Forelimb muscle (tissue), 1 donor: ENCODE measurements around the gene RHOG. TPM values are rescaled to one million over a fixed set of nuclear protein-coding genes. Genes with fewer than 3 reads are reported as not detected.
A peak's percentile ranks its signal among the peaks of the same experiment; 100 is the strongest.

ENCODE experiments used
- DNase-seq: peaks from one replicate; pipeline ENCODE4 v3.0.0-alpha.2; 2013; ENCODE audit warnings: low read depth
- polyA plus RNA-seq: library from polyadenylated mRNA; unstranded; fragments of 120-200 nt; gene quantifications from one replicate; pipeline ENCODE4 v1.2.1, GENCODE V29; 2013; ENCODE audit not compliant: insufficient read length

The RHOG gene
- polyA plus RNA-seq, 1 donor = 22.7 TPM

DNA sequence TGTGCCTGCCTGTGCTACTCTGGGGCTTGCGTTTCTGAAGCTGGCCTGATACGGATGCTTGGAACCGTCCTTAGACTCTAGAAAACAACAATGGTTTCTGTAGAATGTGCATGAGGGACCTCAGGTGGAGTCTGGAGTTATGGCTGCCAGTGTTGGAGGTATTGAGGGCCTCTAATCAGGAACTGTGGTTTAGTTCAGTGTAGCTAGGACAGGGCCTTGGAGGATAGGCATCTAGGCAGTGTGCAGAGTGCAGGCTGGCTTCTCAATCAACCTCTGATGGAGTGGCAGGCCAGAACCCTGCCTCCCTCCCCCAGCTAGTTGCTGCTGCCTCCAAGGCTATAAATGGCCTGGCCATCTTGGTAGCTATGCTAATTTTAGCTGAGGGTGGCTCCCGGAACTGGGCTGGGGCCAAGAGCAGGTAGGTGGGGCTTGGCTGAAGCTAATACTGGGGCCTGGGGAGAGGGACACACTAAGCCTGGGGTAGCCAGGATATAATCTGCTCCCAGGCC lies 18.7 kb upstream of the RHOG start:
- no peak for DNase-seq

DNA sequence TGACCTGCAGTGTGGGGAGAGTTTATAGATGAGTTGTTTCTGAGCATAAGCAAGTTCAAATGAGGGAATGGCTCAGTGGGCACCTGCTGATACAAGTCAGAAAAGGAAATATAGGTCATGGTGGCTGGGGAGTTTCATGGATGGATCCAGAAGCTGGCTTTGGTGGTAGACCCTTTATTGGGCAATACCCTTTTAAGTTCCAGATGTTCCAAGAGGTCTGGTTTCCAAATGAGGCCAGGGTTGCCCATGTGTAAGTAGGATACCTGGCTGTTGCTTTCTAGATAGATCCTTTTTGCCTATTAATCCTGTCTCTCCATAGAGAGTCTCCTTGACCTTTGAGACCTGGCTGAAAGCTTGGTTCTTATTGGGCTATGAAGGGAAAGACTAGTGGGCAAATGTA lies 16.9 kb upstream of the RHOG start:
- no peak for DNase-seq

DNA sequence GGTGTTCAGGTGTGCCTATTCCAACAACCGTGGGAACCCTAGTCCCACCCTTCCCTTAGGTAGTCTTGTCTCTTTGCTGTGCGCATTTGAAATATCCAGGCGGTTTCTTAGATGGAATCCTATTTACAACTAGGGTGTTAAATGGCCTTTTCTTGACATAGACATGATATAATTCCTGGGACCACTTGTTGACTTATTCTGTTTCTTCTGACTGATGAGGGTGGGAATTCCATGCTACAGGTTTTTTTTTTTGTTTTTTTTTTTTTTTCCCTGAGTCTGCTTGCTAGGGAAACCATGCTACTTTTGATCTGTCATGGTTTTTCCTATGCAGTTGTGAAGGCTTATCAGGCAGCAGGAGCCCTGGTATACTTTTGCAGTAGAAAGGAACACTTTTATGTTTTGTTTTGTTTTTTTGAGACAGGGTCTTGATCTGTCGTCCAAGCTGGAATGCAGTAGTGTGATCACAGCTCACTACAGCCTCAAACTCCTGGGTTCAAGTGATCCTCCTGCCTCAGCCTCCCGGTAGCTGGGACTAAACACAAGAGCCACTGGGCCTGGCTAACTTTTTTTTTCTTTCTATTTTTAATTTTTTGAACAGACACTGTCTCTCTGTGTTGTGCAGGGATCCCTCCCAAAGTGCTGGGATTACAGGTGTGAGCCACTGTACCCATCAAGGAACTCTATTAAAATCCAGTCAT lies 16.2 kb upstream of the RHOG start:
- DNase-seq = no peak

- DNase-seq = no peak
Measured at GRCh38 chr11:3855808-3856491, 15.2 kb upstream of the RHOG start.

DNA sequence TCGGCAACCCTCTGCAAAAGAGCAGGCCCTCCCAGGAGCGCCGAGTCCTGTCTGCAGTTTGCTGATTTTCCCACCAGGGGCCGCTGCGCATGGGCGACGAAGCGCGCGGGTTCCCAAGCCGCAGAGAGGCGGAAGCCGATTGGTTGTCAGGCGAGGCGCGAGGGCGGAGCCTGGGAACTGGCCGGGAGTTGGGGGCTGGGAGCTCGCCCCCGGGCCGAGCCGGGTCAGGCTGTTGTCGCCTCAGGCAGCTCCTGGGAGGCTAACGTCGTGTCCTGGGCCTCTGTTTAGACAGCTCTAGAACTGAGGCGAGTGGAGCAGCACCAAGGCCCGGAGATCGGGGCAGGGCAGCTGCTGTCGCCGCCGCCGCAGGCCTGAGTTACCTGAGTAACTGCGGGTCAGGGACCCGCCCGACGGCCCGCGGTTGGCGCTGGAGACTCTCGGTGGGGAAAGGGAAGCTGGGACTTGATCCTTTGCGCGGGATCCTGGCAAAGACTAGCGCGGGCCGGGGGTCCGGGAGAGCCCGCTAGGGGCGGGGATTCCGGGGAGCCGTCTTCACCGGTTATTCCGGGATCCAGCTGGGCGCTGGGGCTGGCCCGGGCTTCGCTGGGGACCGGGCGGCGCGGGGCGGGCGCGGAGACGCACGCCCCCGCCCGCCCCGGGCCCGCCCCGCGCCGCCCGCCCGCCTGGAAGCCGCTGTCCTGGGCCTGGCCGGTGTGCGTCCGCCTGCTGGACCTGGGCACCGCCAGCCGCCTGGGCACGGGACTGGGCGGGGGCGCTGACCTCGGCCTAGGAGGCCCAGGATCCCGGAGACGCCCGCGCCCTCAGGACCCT lies 14.4 kb upstream of the RHOG start, which contains the start of gene STIM1:
Gene STIM1 (plus strand): TSS at position 688 of the 831 bp plus-strand sequence. CDS start 607 bp downstream, outside the sequence.
- DNase-seq = peak; percentile 84

DNA sequence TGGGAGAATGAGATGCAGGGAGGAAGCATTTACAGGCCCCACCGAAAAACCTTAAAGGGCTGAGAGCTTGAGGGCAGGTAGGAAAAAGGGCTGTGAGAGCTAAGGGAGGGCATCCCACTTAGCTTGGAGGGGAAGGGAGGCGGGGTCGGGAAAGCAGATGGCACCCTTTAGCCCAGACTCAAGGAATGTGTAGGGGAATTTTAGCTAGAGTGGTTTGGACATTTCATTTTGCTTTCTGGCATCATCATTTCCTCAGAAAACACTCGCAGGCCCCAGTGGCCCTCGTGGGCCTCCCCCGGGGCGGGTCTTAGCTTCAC lies 13.9 kb upstream of the RHOG start:
- no peak for DNase-seq

GRCh38 chr11:3853899-3854659 lies 13.3 kb upstream of the RHOG start:
- DNase-seq = no peak

DNA sequence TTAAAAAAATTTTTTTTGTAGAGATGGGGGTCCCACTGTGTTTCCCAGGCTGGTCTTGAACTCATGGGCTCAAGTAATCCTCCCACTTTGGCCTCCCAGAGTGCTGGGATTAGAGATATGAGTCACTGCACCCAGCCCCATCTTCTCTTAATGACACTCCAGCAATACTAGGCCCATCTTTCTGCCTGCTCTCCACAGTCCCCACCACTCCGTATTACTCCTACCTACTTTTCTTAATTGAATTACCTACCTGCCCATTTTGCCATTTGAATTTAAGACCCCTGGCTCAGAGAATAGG lies 12.7 kb upstream of the RHOG start:
- no peak for DNase-seq

- DNase-seq = no peak
Measured at GRCh38 chr11:3849297-3849874, 8.6 kb upstream of the RHOG start.

- no peak for DNase-seq
Measured at GRCh38 chr11:3845670-3846069, 4.9 kb upstream of the RHOG start.

GRCh38 chr11:3845246-3845645 lies 4.5 kb upstream of the RHOG start:
- DNase-seq = no peak

GRCh38 chr11:3843326-3843725 lies 2.6 kb upstream of the RHOG start:
- DNase-seq = no peak

- peak; percentile 49 for DNase-seq
Measured at GRCh38 chr11:3841426-3842350, 929 bp upstream of the RHOG start.

DNA sequence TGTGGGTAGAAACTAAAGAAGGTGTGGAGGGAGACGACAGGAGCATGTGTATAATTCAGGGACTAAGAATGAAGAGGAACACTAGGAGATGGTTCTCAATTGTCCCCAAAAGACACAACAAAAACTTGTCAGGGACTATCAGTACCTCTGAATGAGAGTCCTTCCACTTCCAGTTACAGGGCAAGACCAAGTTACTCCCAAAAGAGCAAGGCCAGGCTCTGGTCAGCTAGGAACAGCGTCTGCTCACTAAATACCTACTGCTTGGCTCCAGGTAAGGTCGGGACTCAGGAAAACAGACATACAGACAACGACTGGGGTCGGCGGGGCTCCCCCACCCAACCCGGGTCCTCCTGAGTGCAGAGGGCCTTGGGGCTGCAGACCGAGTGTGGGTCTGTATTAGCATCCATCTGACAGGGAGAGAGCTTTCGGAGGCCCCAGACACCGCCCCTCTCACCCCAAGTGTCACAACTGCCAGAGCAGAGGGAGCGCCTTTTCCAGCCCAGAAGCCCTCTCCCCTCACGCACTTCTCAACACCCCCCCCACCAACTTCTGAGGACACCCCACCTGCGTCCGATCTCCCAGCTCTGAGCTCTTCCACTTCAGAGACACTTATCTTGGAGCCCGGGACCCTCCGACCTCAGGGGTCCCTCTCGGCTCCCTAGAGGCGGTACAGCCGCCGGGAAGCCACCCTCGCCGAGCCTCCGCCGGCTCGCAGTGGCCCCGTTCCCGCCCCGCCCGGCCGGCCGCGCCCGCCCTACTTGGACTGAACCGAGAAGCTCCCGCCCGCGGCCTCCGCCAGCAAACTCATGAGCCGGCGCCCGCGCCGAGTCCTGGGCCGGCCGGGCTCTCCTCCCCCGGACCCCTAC lies 522 bp downstream of the RHOG start:
- no peak for DNase-seq

GRCh38 chr11:3838504-3838903 lies 2.3 kb downstream of the RHOG start:
- DNase-seq = no peak

GRCh38 chr11:3837793-3838192 lies 3.0 kb downstream of the RHOG start:
- DNase-seq = no peak

DNA sequence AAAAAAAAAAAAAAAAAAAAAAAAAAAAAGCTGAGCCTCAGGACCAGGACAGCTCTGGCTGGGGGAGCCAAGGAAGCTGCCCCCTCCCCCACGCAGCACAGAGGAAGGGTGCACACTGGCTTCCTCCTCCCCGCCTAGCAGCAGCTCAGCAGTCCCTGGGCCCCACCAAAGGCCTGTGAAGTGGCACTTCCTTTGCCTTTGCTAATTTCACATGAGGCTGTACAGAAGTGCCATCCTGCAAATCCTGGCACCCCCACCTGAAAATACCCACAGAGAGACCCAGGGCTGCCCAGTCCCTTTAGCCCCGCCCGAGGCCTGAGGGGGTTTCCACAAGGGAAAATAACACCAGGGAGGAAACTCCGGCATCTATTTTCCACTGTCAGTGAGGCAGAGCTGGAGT lies 3.9 kb downstream of the RHOG start:
- no peak for DNase-seq

DNA sequence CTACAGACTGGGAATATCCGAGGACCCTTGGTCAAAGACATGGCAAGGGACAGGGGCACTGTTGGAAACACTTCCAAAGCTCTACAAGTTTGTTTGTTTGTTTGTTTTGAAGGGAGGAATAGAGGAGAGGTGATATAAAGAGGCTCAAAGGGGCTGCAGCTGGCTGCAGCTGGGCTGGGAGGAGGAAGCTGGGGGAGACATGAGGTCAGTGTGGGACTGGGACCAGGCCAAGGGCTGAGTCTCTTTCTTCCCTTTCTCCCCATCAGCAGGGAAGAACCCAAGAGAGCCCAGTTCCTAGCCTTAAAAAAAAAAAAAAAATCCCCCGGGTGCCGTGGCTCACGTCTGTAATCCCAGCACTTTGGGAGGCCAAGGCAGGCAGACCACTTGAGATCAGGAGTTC lies 5.0 kb downstream of the RHOG start:
- no peak for DNase-seq

GRCh38 chr11:3834664-3835461 lies 5.9 kb downstream of the RHOG start:
- DNase-seq = no peak
